SK-N-SH (cell line): Measurements from ENCODE around the gene DMGDH. TPM values are rescaled to one million over a fixed set of nuclear protein-coding genes. Genes with fewer than 3 reads are reported as not detected.

Experiments used
- CTCF ChIA-PET: fragments of 300-600, 350-600 bp; formaldehyde crosslinking; extraction: SDS; loops from one replicate; lab custom pipeline; 2021; lab: Yijun Ruan, JAX
- POLR2A ChIA-PET: fragments of 350-600 bp; sonication (Branson Sonifier 250); formaldehyde crosslinking; extraction: SDS; loops from one replicate; lab custom pipeline; 2020; ENCODE audit warnings: antibody characterized with exemption, inconsistent platforms; lab: Yijun Ruan, JAX
- DNase-seq: peaks from one replicate; pipeline ENCODE4 v3.0.0; 2012
- H2AFZ ChIP-seq: fragments of 200-600 bp; sonication (generic); 2 replicates; pipeline ENCODE4 v1.8.1; 2016; ENCODE audit warnings: antibody characterized with exemption, mild to moderate bottlenecking, low read depth
- H3F3A ChIP-seq: fragments of 200-600 bp; sonication (generic); replicated peaks from 2 replicates; pipeline ENCODE3; 2016; ENCODE audit warnings: antibody characterized with exemption, mild to moderate bottlenecking; ENCODE audit not compliant: insufficient read depth
- H3K27ac ChIP-seq, 2 experiments: fragments of 200-500 bp in 1 of 2; fragments of 200-600 bp in 1 of 2; sonication (Bioruptor generic) in 1 of 2; sonication (generic), shearing (Covaris generic) in 1 of 2; 2 replicates each; pipeline versions ENCODE4 v1.5.1 to v1.6.1; 2014 to 2016; ENCODE audit warnings: low read depth in 2 of 2, inconsistent platforms in 1 of 2, low read length in 1 of 2, mild to moderate bottlenecking in 1 of 2, mixed read lengths in 1 of 2
- H3K27me3 ChIP-seq: fragments of 200-600 bp; sonication (generic), shearing (Covaris generic); 2 replicates; pipeline ENCODE4 v1.6.1; 2016; ENCODE audit warnings: mixed run types; ENCODE audit not compliant: insufficient read depth
- H3K36me3 ChIP-seq, 2 experiments: fragments of 200-500 bp in 1 of 2; fragments of 200-600 bp in 1 of 2; sonication (Bioruptor generic) in 1 of 2; sonication (generic) in 1 of 2; replicated peaks in 1 of 2; 2 replicates each; pipeline versions ENCODE3 to v1.5.1; 2014 to 2016; ENCODE audit warnings: low read length in 1 of 2, mild to moderate bottlenecking in 1 of 2; ENCODE audit not compliant: insufficient read depth in 2 of 2, control insufficient read depth in 1 of 2
- H3K4me1 ChIP-seq, 2 experiments: fragments of 200-500 bp in 1 of 2; fragments of 200-600 bp in 1 of 2; sonication (Bioruptor generic) in 1 of 2; sonication (generic), shearing (Covaris generic) in 1 of 2; 2 replicates each; pipeline versions ENCODE4 v1.5.1 to v1.6.1; 2014 to 2016; ENCODE audit warnings: low read depth in 1 of 2, low read length in 1 of 2, mixed run types in 1 of 2; ENCODE audit not compliant: insufficient read depth in 2 of 2, control insufficient read depth in 1 of 2
- H3K4me2 ChIP-seq: fragments of 200-600 bp; sonication (generic), shearing (Covaris generic); 2 replicates; pipeline ENCODE4 v1.6.1; 2017; ENCODE audit warnings: mixed run types
- H3K4me3 ChIP-seq, 2 experiments: fragments of 200-500 bp in 1 of 2; fragments of 200-600 bp in 1 of 2; sonication (Bioruptor generic) in 1 of 2; sonication (generic), shearing (Covaris generic) in 1 of 2; 2 replicates each; pipeline versions ENCODE4 v1.5.1 to v1.8.1; 2014 to 2016; ENCODE audit warnings: low read depth in 2 of 2, inconsistent platforms in 1 of 2, low read length in 1 of 2, mild to moderate bottlenecking in 1 of 2, mixed read lengths in 1 of 2, moderate library complexity in 1 of 2
- H3K79me2 ChIP-seq: fragments of 200-600 bp; sonication (generic); 2 replicates; pipeline ENCODE4 v1.8.1; 2017; ENCODE audit warnings: mild to moderate bottlenecking; ENCODE audit not compliant: insufficient read depth
- H3K9ac ChIP-seq: fragments of 200-600 bp; sonication (generic); 2 replicates; pipeline ENCODE4 v1.6.1; 2017; ENCODE audit warnings: mixed run types
- H3K9me2 ChIP-seq: fragments of 200-600 bp; sonication (generic); 2 replicates; pipeline ENCODE4 v1.6.1; 2017; ENCODE audit warnings: mixed run types
- H3K9me3 ChIP-seq: fragments of 200-600 bp; sonication (generic); 2 replicates; pipeline ENCODE4 v1.6.1; 2017; ENCODE audit warnings: mixed run types, mild to moderate bottlenecking, moderate library complexity
- H4K20me1 ChIP-seq: fragments of 200-600 bp; sonication (generic); 2 replicates; pipeline ENCODE4 v1.6.1; 2017; ENCODE audit warnings: mild to moderate bottlenecking, mixed run types; ENCODE audit not compliant: insufficient read depth
- CHD2 ChIP-seq: fragments of 150-350 bp; IDR thresholded peaks from 2 replicates; pipeline ENCODE4 v1.6.1; 2018; ENCODE audit warnings: low read length; ENCODE audit not compliant: partially characterized antibody
- ELF1 ChIP-seq: IDR thresholded peaks from 2 replicates; pipeline ENCODE4 v1.4.0; 2012
- EP300 ChIP-seq, 2 experiments: IDR thresholded peaks; 2 replicates each; pipeline versions ENCODE4 v1.4.0 to v1.6.1; 2012; ENCODE audit warnings: borderline replicate concordance in 1 of 2, low read depth in 1 of 2, low read length in 1 of 2
- FOXJ3 ChIP-seq: sonication (generic); formaldehyde crosslinking; IDR thresholded peaks from 2 replicates; pipeline ENCODE4 v1.5.1; 2020; ENCODE audit warnings: mild to moderate bottlenecking, missing genetic modification reagents
- FOXM1 ChIP-seq: IDR thresholded peaks from 2 replicates; pipeline ENCODE4 v1.4.0; 2012; ENCODE audit warnings: low read depth, mild to moderate bottlenecking
- GATA2 ChIP-seq: sonication (generic); formaldehyde crosslinking; IDR thresholded peaks from 2 replicates; pipeline ENCODE4 v1.5.0; 2020; ENCODE audit warnings: mild to moderate bottlenecking, missing genetic modification reagents
- IRF3 ChIP-seq: fragments of 150-350 bp; IDR thresholded peaks from 2 replicates; pipeline ENCODE4 v1.6.1; 2016; ENCODE audit warnings: mild to moderate bottlenecking, low read depth, low read length
- MAX ChIP-seq: IDR thresholded peaks from 2 replicates; pipeline ENCODE4 v1.4.0; 2012; ENCODE audit warnings: low read depth
- MEF2A ChIP-seq: IDR thresholded peaks from 2 replicates; pipeline ENCODE4 v1.4.0; 2012; ENCODE audit warnings: low read depth, borderline replicate concordance
- NRF1 ChIP-seq: IDR thresholded peaks from 2 replicates; pipeline ENCODE4 v1.6.1; 2012; ENCODE audit warnings: low read depth, mild to moderate bottlenecking, low read length
- PBX3 ChIP-seq: IDR thresholded peaks from 2 replicates; pipeline ENCODE4; 2012
- POLR2AphosphoS5 ChIP-seq: IDR thresholded peaks from 2 replicates; pipeline ENCODE4 v1.6.1; 2012; ENCODE audit warnings: low read depth, low read length
- RAD21 ChIP-seq: IDR thresholded peaks from 2 replicates; pipeline ENCODE4 v1.6.1; 2012; ENCODE audit warnings: mild to moderate bottlenecking, low read length
- RCOR1 ChIP-seq: fragments of 150-350 bp; IDR thresholded peaks from 2 replicates; pipeline ENCODE4 v1.6.1; 2017; ENCODE audit warnings: antibody characterized with exemption, low read length
- TEAD4 ChIP-seq: IDR thresholded peaks from 2 replicates; pipeline ENCODE4 v1.4.0; 2012; ENCODE audit warnings: mild to moderate bottlenecking, borderline replicate concordance; ENCODE audit not compliant: insufficient read depth
- USF1 ChIP-seq: IDR thresholded peaks from 2 replicates; pipeline ENCODE4 v1.4.0; 2012; ENCODE audit warnings: low read depth, borderline replicate concordance
- WGBS: methylation state at CpG from one replicate; pipeline ENCODE4 v1.1.6; 2017; ENCODE audit warnings: low lambda C conversion rate; 5-methylcytosine and 5-hydroxymethylcytosine counted together
- polyA plus RNA-seq, 3 experiments: library from polyadenylated mRNA; depleted of rRNA; stranded (reverse); fragments of >200 nt; gene quantifications; 2 replicates each; pipeline ENCODE4 v1.2.3, GENCODE V29; 2012

The DMGDH gene
- polyA plus RNA-seq, 1 of the 3 experiments (the other 2 are of a cell fraction) = 0.56 TPM

DNA sequence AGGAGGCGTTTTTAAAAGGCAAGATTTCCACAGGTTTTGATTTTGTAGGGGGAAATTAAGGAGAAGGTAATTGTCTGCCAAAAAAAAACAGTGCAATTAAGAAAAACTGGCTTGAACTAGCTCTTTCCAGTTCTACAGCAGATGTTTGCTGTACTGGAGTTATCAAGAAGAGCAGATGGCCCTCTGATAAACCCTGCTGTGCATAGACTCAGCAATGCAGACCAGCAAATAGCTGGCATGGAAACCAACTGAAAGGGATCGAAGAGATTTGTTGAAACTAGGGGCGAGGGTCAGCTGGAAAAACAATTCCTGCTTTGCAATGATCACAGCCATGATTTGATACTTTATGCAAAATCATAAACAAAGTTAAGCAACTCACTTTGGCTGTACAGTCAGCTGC, 24.3 kb upstream of the DMGDH start:
- WGBS = 19% methylated on average over 3 of the region's 3 CpGs
- ChIA-PET POLR2A (interaction anchor here (0.6 kb wide), 1 partner anchor 1232 kb away, joined by 3 read pairs; no protein-coding TSS in a partner anchor), CTCF (interaction anchor here (1.6 to 1.7 kb wide), 2 partner anchors 69 to 70 kb away, joined by 5 to 9 read pairs; no protein-coding TSS in a partner anchor)
- H3K9ac ChIP-seq = no peak overlapping the region
- H3F3A ChIP-seq = no peaks in the 10 kb centered on the region
- H2AFZ ChIP-seq = no peak overlapping the region
- H3K27me3 ChIP-seq = no peaks in the 10 kb centered on the region
- no peaks in the 10 kb centered on the region for H3K79me2 ChIP-seq
- no peaks in the 10 kb centered on the region for H3K9me3 ChIP-seq
- peak overlapping the region in 1 of 2 experiments; percentile 98; a peak in 2 of 4 replicates for H3K27ac ChIP-seq
- no peaks in the 10 kb centered on the region for H3K36me3 ChIP-seq
- peaks cover 0 to 16% of the 10 kb centered on the region in 2 experiments; a peak in 2 of 4 replicates for H3K4me1 ChIP-seq
- H3K4me2 ChIP-seq = no peak overlapping the region
- no peak for TF ChIP-seq NRF1
- 0 out of 2 replicates have a peak, but pooled peaks have one; percentile 20 for TF ChIP-seq FOXJ3
- TF ChIP-seq PBX3 = no peak
- no peak for TF ChIP-seq IRF3
- TF ChIP-seq RCOR1 = peak; percentile 89
- TF ChIP-seq ELF1 = no peak
- TF ChIP-seq TEAD4 = no peak
- TF ChIP-seq FOXM1 = no peak
- peak in 1 of 2 experiments; percentile 85; a peak in 2 of 4 replicates for TF ChIP-seq EP300 (IDR thresholded peaks at IDR 0.05; ENCODE audit: borderline replicate concordance in 1 of 2, low read depth in 1 of 2, low read length in 1 of 2)
- TF ChIP-seq CHD2 = peak; percentile 62
- no peak for TF ChIP-seq USF1
- TF ChIP-seq POLR2AphosphoS5 = no peak
- peak; percentile 89 for TF ChIP-seq GATA2
- TF ChIP-seq RAD21 = no peak
- TF ChIP-seq MAX = no peak
- no peak overlapping the region for H3K4me3 ChIP-seq
- no peaks in the 10 kb centered on the region for H3K9me2 ChIP-seq
- peak; percentile 70 for DNase-seq
- H4K20me1 ChIP-seq = no peaks in the 10 kb centered on the region

DNA sequence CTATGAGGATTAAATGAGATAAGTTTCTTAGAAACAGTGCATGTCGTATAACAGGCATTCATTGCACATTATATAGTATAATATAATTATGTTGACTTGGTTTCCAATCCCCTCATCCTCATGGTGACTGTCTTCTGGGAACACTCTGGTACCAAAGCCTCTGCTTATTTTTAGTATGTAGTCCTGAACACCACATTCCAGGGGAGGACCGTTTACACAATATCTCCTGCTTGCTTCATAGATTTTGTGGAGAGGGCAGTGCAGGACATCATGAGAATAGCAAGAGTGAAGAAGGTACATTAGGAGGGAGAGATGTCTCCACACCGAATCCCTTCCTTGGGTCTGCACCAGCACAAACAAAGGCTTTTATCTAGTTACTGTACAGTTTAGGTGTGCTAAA, 21.6 kb upstream of the DMGDH start:
- no peaks in the 10 kb centered on the region for H3K27me3 ChIP-seq
- TF ChIP-seq MEF2A (no peak), MAX (no peak), PBX3 (no peak)
- no peaks in the 10 kb centered on the region for H3K36me3 ChIP-seq
- H3K27ac ChIP-seq = no peak overlapping the region
- no peak overlapping the region for H2AFZ ChIP-seq
- POLR2A ChIA-PET = no interaction called here
- H3F3A ChIP-seq = no peaks in the 10 kb centered on the region
- DNase-seq = no peak
- no peak overlapping the region for H3K4me2 ChIP-seq
- H4K20me1 ChIP-seq = no peaks in the 10 kb centered on the region
- no peaks in the 10 kb centered on the region for H3K79me2 ChIP-seq
- no peaks in the 10 kb centered on the region for H3K9me3 ChIP-seq
- H3K4me3 ChIP-seq = no peak overlapping the region
- no peak overlapping the region for H3K9ac ChIP-seq
- 53% methylated on average over 3 of the region's 3 CpGs for WGBS
- CTCF ChIA-PET = interaction anchor here (1.2 to 3.3 kb wide), 4 partner anchors 8 to 68 kb away, joined by 4 to 21 read pairs (median 4); no protein-coding TSS in a partner anchor
- peaks cover 0 to 16% of the 10 kb centered on the region in 2 experiments; a peak in 2 of 4 replicates for H3K4me1 ChIP-seq
- H3K9me2 ChIP-seq = no peaks in the 10 kb centered on the region
